Activated naive CD4-positive, alpha-beta T cell treated with anti-CD3 and anti-CD28 coated beads, Interleukin-2, amount 50 U/mL, for 16 hours (primary cell): ENCODE data around the gene CNGA3.
A peak's percentile ranks its signal among the peaks of the same experiment; 100 is the strongest.

Experiments used
- DNase-seq: peaks from one replicate; pipeline ENCODE4 v3.0.0-alpha.2; 2020

The CNGA3 gene

GRCh38 chr2:98378196-98378595, 31.9 kb downstream of the CNGA3 start:
- no peak for DNase-seq

GRCh38 chr2:98378901-98379300, 32.6 kb downstream of the CNGA3 start:
- DNase-seq = no peak

- no peak for DNase-seq
These were observed 33.3 kb downstream of the CNGA3 start for GRCh38 chr2:98379311-98380202.

- DNase-seq = no peak
These were observed 33.9 kb downstream of the CNGA3 start for GRCh38 chr2:98380203-98380535.

GRCh38 chr2:98381494-98381893, 35.2 kb downstream of the CNGA3 start:
- DNase-seq = no peak

GRCh38 chr2:98382086-98382485, 35.8 kb downstream of the CNGA3 start:
- no peak for DNase-seq

- DNase-seq = no peak
These were observed 36.5 kb downstream of the CNGA3 start for GRCh38 chr2:98382739-98383138.

GRCh38 chr2:98383166-98383565, 36.9 kb downstream of the CNGA3 start:
- no peak for DNase-seq

GRCh38 chr2:98385050-98385699, 38.9 kb downstream of the CNGA3 start:
- peak; percentile 71 for DNase-seq

- DNase-seq = no peak
These were observed 41.2 kb downstream of the CNGA3 start for GRCh38 chr2:98387478-98387877.

- DNase-seq = no peak
These were observed 41.8 kb downstream of the CNGA3 start for GRCh38 chr2:98388081-98388480.

- no peak for DNase-seq
These were observed 42.5 kb downstream of the CNGA3 start for GRCh38 chr2:98388601-98389250.

- DNase-seq = no peak
These were observed 43.0 kb downstream of the CNGA3 start for GRCh38 chr2:98389251-98389605.

GRCh38 chr2:98390571-98391476, 44.6 kb downstream of the CNGA3 start:
- DNase-seq = no peak

- DNase-seq = no peak
These were observed 45.5 kb downstream of the CNGA3 start for GRCh38 chr2:98391581-98392270.

GRCh38 chr2:98393354-98393753, 47.1 kb downstream of the CNGA3 start:
- no peak for DNase-seq

GRCh38 chr2:98394595-98395153, 48.4 kb downstream of the CNGA3 start:
- DNase-seq = no peak

- no peak for DNase-seq
These were observed 49.7 kb downstream of the CNGA3 start for GRCh38 chr2:98395977-98396376.

GRCh38 chr2:98396745-98397355, 50.6 kb downstream of the CNGA3 start:
- DNase-seq = no peak

GRCh38 chr2:98399140-98399539, 52.9 kb downstream of the CNGA3 start:
- DNase-seq = no peak

- DNase-seq = no peak
These were observed 57.6 kb downstream of the CNGA3 start for GRCh38 chr2:98403878-98404277.
